Activated T-cell treated with anti-CD3 and anti-CD28 coated beads for 1 hour (primary cell): ENCODE data around the gene HOOK1.
"Not testable (repeated sequence)": the region's sequence is repeated elsewhere in the genome, so short reads cannot be mapped to it uniquely, and the experiment has no call there.

Experiments used
- DNase-seq: peaks from one replicate; pipeline ENCODE4 v3.0.0-alpha.2; 2020; ENCODE audit warnings: low read depth

HOOK1 gene

GRCh38 chr1:59819566-59820438 lies 5.1 kb downstream of the HOOK1 start:
- no peak for DNase-seq

- no peak for DNase-seq
Observed at GRCh38 chr1:59827055-59827643, 12.4 kb downstream of the HOOK1 start.

GRCh38 chr1:59828160-59828559 lies 13.4 kb downstream of the HOOK1 start:
- DNase-seq, result no peak

GRCh38 chr1:59831529-59831928 lies 16.8 kb downstream of the HOOK1 start:
- DNase-seq, result no peak

- no peak for DNase-seq
Observed at GRCh38 chr1:59833022-59833421, 18.3 kb downstream of the HOOK1 start.

- DNase-seq, result no peak
Observed at GRCh38 chr1:59833991-59834390, 19.2 kb downstream of the HOOK1 start.

- not testable (repeated sequence) for DNase-seq
Observed at GRCh38 chr1:59837857-59838256, 23.1 kb downstream of the HOOK1 start.

GRCh38 chr1:59845091-59845490 lies 30.3 kb downstream of the HOOK1 start:
- DNase-seq, result no peak

GRCh38 chr1:59846209-59846894 lies 31.6 kb downstream of the HOOK1 start:
- no peak for DNase-seq

GRCh38 chr1:59846895-59847282 lies 32.1 kb downstream of the HOOK1 start:
- DNase-seq, result no peak

GRCh38 chr1:59852117-59852516 lies 37.4 kb downstream of the HOOK1 start:
- no peak for DNase-seq

GRCh38 chr1:59855297-59855696 lies 40.5 kb downstream of the HOOK1 start:
- DNase-seq, result not testable (repeated sequence)

- no peak for DNase-seq
Observed at GRCh38 chr1:59856725-59857338, 42.1 kb downstream of the HOOK1 start.

- DNase-seq, result no peak
Observed at GRCh38 chr1:59857679-59858354, 43.1 kb downstream of the HOOK1 start.

- no peak for DNase-seq
Observed at GRCh38 chr1:59866462-59866861, 51.7 kb downstream of the HOOK1 start.

- DNase-seq, result no peak
Observed at GRCh38 chr1:59871746-59872145, 57.0 kb downstream of the HOOK1 start.

GRCh38 chr1:59877108-59877682 lies 62.4 kb downstream of the HOOK1 start:
- DNase-seq, result no peak

GRCh38 chr1:59878370-59878769 lies 63.6 kb downstream of the HOOK1 start:
- no peak for DNase-seq

- DNase-seq, result peak; percentile 38
Observed at GRCh38 chr1:59879574-59879973, 64.8 kb downstream of the HOOK1 start.

- no peak for DNase-seq
Observed at GRCh38 chr1:59879996-59880505, 65.3 kb downstream of the HOOK1 start.

- DNase-seq, result no peak
Observed at GRCh38 chr1:59880735-59881134, 66.0 kb downstream of the HOOK1 start.
